H1 (cell line): ENCODE results near the gene CCL23. TPM values are rescaled to one million over a fixed set of nuclear protein-coding genes. Genes with fewer than 3 reads are reported as not detected.

Experiments
- CTCF ChIA-PET: fragments of 300-600 bp; sonication (Branson Sonifier 250); formaldehyde crosslinking; loops from one replicate; lab custom pipeline; 2021; ENCODE audit not compliant: partially characterized antibody; lab: Charles Lee
- POLR2A ChIA-PET: fragments of 300-600 bp; sonication (Branson Sonifier 250); formaldehyde crosslinking; loops from one replicate; lab custom pipeline; 2021; ENCODE audit warnings: inconsistent platforms; ENCODE audit not compliant: partially characterized antibody; lab: Charles Lee
- DNase-seq, 2 experiments: peaks; one replicate each; pipeline versions ENCODE4 v3.0.0 to v3.0.0-alpha.2; 2010 to 2022; ENCODE audit warnings: low spot score in 2 of 2, low read depth in 1 of 2, mixed read lengths in 1 of 2
- FAIRE-seq: peaks from 2 replicates; lab custom pipeline; 2011; peaks lifted over from hg19 to GRCh38; lab: Jason Lieb, UNC
- H2AFZ ChIP-seq: 2 replicates; pipeline ENCODE4 v1.8.1; 2012; ENCODE audit warnings: low read length, inconsistent platforms
- H2AK5ac ChIP-seq: 2 replicates; pipeline ENCODE4 v1.6.1; 2013; ENCODE audit warnings: low read depth, low read length
- H2BK120ac ChIP-seq: replicated peaks from 2 replicates; pipeline ENCODE3; 2013; ENCODE audit warnings: low read depth, low read length, inconsistent platforms
- H2BK12ac ChIP-seq: 2 replicates; pipeline ENCODE4 v1.6.1; 2013; ENCODE audit warnings: low read depth, low read length
- H2BK15ac ChIP-seq: 2 replicates; pipeline ENCODE4 v1.6.1; 2013; ENCODE audit warnings: low read length
- H2BK20ac ChIP-seq: 2 replicates; pipeline ENCODE4 v1.6.1; 2013; ENCODE audit warnings: low read length
- H2BK5ac ChIP-seq: 2 replicates; pipeline ENCODE4 v1.6.1; 2013; ENCODE audit warnings: low read depth, low read length
- H3K14ac ChIP-seq: 2 replicates; pipeline ENCODE4 v1.6.1; 2013; ENCODE audit warnings: inconsistent platforms; ENCODE audit not compliant: insufficient read length
- H3K18ac ChIP-seq: 2 replicates; pipeline ENCODE4 v1.6.1; 2013; ENCODE audit warnings: low read length; ENCODE audit errors: extremely low read depth
- H3K23ac ChIP-seq: 2 replicates; pipeline ENCODE4 v1.6.1; 2013; ENCODE audit warnings: inconsistent platforms; ENCODE audit not compliant: insufficient read length
- H3K23me2 ChIP-seq: 2 replicates; pipeline ENCODE4 v1.6.1; 2013; ENCODE audit warnings: low read depth, low read length
- H3K27ac ChIP-seq: 2 replicates; pipeline ENCODE4 v1.6.1; 2011; ENCODE audit warnings: low read depth, low read length, inconsistent platforms
- H3K27me3 ChIP-seq, 4 experiments: replicated peaks in 1 of 4; 1 replicate in 1 of 4; 2 replicates in 3 of 4; pipeline versions ENCODE4 v1.6.1 to v1.8.1; 2011 to 2013; ENCODE audit warnings: low read length in 3 of 4, mild to moderate bottlenecking in 3 of 4, inconsistent platforms in 2 of 4, mixed read lengths in 2 of 4, moderate library complexity in 1 of 4; ENCODE audit not compliant: control insufficient read depth in 3 of 4, insufficient read depth in 3 of 4; ENCODE audit errors: extremely low read depth in 1 of 4
- H3K36me3 ChIP-seq, 4 experiments: 2 replicates each; pipeline versions ENCODE4 v1.6.1 to v1.8.1; 2011 to 2013; ENCODE audit warnings: mild to moderate bottlenecking in 4 of 4, low read length in 3 of 4, moderate library complexity in 2 of 4, control low read depth in 1 of 4, inconsistent platforms in 1 of 4; ENCODE audit not compliant: insufficient read depth in 4 of 4, control insufficient read depth in 2 of 4
- H3K4ac ChIP-seq: replicated peaks from 2 replicates; pipeline ENCODE3; 2013; ENCODE audit warnings: low read length, low read depth, mixed read lengths, inconsistent platforms; ENCODE audit not compliant: insufficient read length
- H3K4me1 ChIP-seq, 4 experiments: replicated peaks in 1 of 4; 1 replicate in 1 of 4; 2 replicates in 3 of 4; pipeline versions ENCODE4 v1.6.1 to v1.8.1; 2011 to 2013; ENCODE audit warnings: low read length in 3 of 4, inconsistent platforms in 2 of 4, mixed read lengths in 1 of 4; ENCODE audit not compliant: insufficient read depth in 4 of 4, control insufficient read depth in 3 of 4
- H3K4me2 ChIP-seq, 2 experiments: 2 replicates each; pipeline versions ENCODE4 v1.6.1 to v1.8.1; 2011 to 2013; ENCODE audit warnings: low read depth in 2 of 2, low read length in 2 of 2, control low read depth in 1 of 2, inconsistent platforms in 1 of 2, mild to moderate bottlenecking in 1 of 2; ENCODE audit not compliant: insufficient read depth in 1 of 2
- H3K4me3 ChIP-seq, 4 experiments: fragments of 200-600, 300-600 bp in 1 of 4; sonication (generic), shearing (Covaris generic), sonication (Bioruptor Twin) in 1 of 4; 2 replicates each; pipeline versions ENCODE4 v1.5.1 to v1.8.1; 2011 to 2016; ENCODE audit warnings: low read length in 4 of 4, low read depth in 3 of 4, control low read depth in 2 of 4, inconsistent platforms in 2 of 4, mild to moderate bottlenecking in 2 of 4, mixed read lengths in 1 of 4, moderate library complexity in 1 of 4; ENCODE audit not compliant: insufficient read depth in 2 of 4; ENCODE audit errors: extremely low read depth in 1 of 4
- H3K56ac ChIP-seq: replicated peaks from 2 replicates; pipeline ENCODE3; 2013; ENCODE audit warnings: low read depth, mild to moderate bottlenecking, mixed read lengths, low read length, inconsistent platforms; ENCODE audit not compliant: insufficient read length
- H3K79me1 ChIP-seq: 2 replicates; pipeline ENCODE4 v1.6.1; 2013; ENCODE audit warnings: low read depth, low read length, control low read depth
- H3K79me2 ChIP-seq, 2 experiments: 2 replicates each; pipeline versions ENCODE4 v1.6.1 to v1.8.1; 2012 to 2013; ENCODE audit warnings: low read length in 2 of 2, mild to moderate bottlenecking in 2 of 2, inconsistent platforms in 1 of 2; ENCODE audit not compliant: insufficient read depth in 2 of 2, control insufficient read depth in 1 of 2
- H3K9ac ChIP-seq, 4 experiments: replicated peaks in 1 of 4; 1 replicate in 1 of 4; 2 replicates in 3 of 4; pipeline versions ENCODE4 v1.6.1 to v1.8.1; 2011 to 2013; ENCODE audit warnings: low read depth in 3 of 4, low read length in 3 of 4, control low read depth in 2 of 4, mild to moderate bottlenecking in 2 of 4, moderate library complexity in 2 of 4, inconsistent platforms in 1 of 4; ENCODE audit errors: extremely low read depth in 1 of 4
- H3K9me3 ChIP-seq, 2 experiments: 2 replicates each; pipeline versions ENCODE4 v1.6.1 to v1.8.1; 2012 to 2013; ENCODE audit warnings: mild to moderate bottlenecking in 2 of 2, moderate library complexity in 2 of 2, control low read depth in 1 of 2, inconsistent platforms in 1 of 2, low read depth in 1 of 2, low read length in 1 of 2, mixed read lengths in 1 of 2; ENCODE audit not compliant: insufficient read depth in 2 of 2
- H4K20me1 ChIP-seq, 2 experiments: replicated peaks in 1 of 2; 2 replicates each; pipeline versions ENCODE3 to v1.8.1; 2011 to 2013; ENCODE audit warnings: inconsistent platforms in 2 of 2, low read length in 2 of 2, mild to moderate bottlenecking in 1 of 2; ENCODE audit not compliant: insufficient read depth in 2 of 2, control insufficient read depth in 1 of 2
- H4K5ac ChIP-seq: 2 replicates; pipeline ENCODE4 v1.6.1; 2013; ENCODE audit warnings: low read length, low read depth, mixed read lengths, inconsistent platforms; ENCODE audit not compliant: insufficient read length
- H4K8ac ChIP-seq: 2 replicates; pipeline ENCODE4 v1.8.0; 2013; ENCODE audit warnings: mild to moderate bottlenecking, moderate library complexity, low read length, inconsistent platforms; ENCODE audit not compliant: insufficient read depth; ENCODE audit errors: extremely low read depth
- H4K91ac ChIP-seq: replicated peaks from 2 replicates; pipeline ENCODE3; 2013; ENCODE audit warnings: low read length, mixed read lengths, inconsistent platforms; ENCODE audit not compliant: insufficient read length
- ATF2 ChIP-seq: IDR thresholded peaks from 2 replicates; pipeline ENCODE4 v1.6.1; 2012; ENCODE audit warnings: low read length, inconsistent platforms
- ATF3 ChIP-seq: IDR thresholded peaks from 2 replicates; pipeline ENCODE4 v1.6.1; 2011; ENCODE audit warnings: low read depth, mild to moderate bottlenecking, low read length; ENCODE audit not compliant: insufficient read depth
- BRCA1 ChIP-seq: IDR thresholded peaks from 2 replicates; pipeline ENCODE4 v1.6.1; 2012; ENCODE audit warnings: low read depth, low read length, improper control_type of control experiment
- FOSL1 ChIP-seq: IDR thresholded peaks from 2 replicates; pipeline ENCODE4 v1.6.1; 2011; ENCODE audit warnings: mild to moderate bottlenecking, low read depth, low read length, moderate library complexity; ENCODE audit not compliant: insufficient read depth
- GABPA ChIP-seq: IDR thresholded peaks from 2 replicates; pipeline ENCODE4 v1.6.1; 2011; ENCODE audit warnings: mild to moderate bottlenecking, low read length, moderate library complexity, borderline replicate concordance; ENCODE audit not compliant: insufficient read depth
- JUND ChIP-seq: IDR thresholded peaks from 2 replicates; pipeline ENCODE4 v1.6.1; 2011; ENCODE audit warnings: mild to moderate bottlenecking, improper control_type of control experiment, low read length
- MAFK ChIP-seq: IDR thresholded peaks from 2 replicates; pipeline ENCODE4 v1.6.1; 2012; ENCODE audit warnings: low read depth, mild to moderate bottlenecking, improper control_type of control experiment, low read length
- NRF1 ChIP-seq: IDR thresholded peaks from 2 replicates; pipeline ENCODE4 v1.6.1; 2011; ENCODE audit warnings: mild to moderate bottlenecking, low read depth, low read length, improper control_type of control experiment
- RBBP5 ChIP-seq: IDR thresholded peaks from 2 replicates; pipeline ENCODE4 v1.7.1; 2012; ENCODE audit warnings: low read depth, mild to moderate bottlenecking, inconsistent platforms, low read length, moderate library complexity, borderline replicate concordance
- SP4 ChIP-seq: IDR thresholded peaks from 2 replicates; pipeline ENCODE4 v1.6.1; 2012; ENCODE audit warnings: low read length, inconsistent platforms
- TAF7 ChIP-seq: optimal IDR thresholded peaks from 2 replicates; pipeline ENCODE3; 2011; ENCODE audit warnings: low read depth, mild to moderate bottlenecking, inconsistent platforms, low read length, moderate library complexity, borderline replicate concordance
- TEAD4 ChIP-seq: IDR thresholded peaks from 2 replicates; pipeline ENCODE4 v1.6.1; 2012; ENCODE audit warnings: low read depth, low read length, inconsistent platforms, mixed read lengths
- YY1 ChIP-seq: IDR thresholded peaks from 2 replicates; pipeline ENCODE4 v1.6.1; 2011; ENCODE audit warnings: low read depth, mild to moderate bottlenecking, low read length
- WGBS, 2 experiments: shearing (Covaris generic) in 1 of 2; methylation state at CpG; one replicate each; pipeline versions ENCODE4 v1.1.6 to v1.1.7; 2013 to 2015; ENCODE audit warnings: low lambda C conversion rate in 2 of 2, mixed read lengths in 2 of 2, inconsistent platforms in 1 of 2, low coverage in 1 of 2, missing lambda C conversion rate in 1 of 2; ENCODE audit not compliant: insufficient replicate concordance in 2 of 2, insufficient coverage in 1 of 2, insufficient read length in 1 of 2; ENCODE audit errors: extremely low coverage in 1 of 2, missing lambda C conversion rate in 1 of 2; 5-methylcytosine and 5-hydroxymethylcytosine counted together
- polyA plus RNA-seq, 7 experiments: library from polyadenylated mRNA; depleted of rRNA in 3 of 7; stranded (reverse) in 5 of 7; unstranded in 2 of 7; fragments of >200 nt in 5 of 7; fragments of 200-250 nt in 2 of 7; gene quantifications; 1 replicate in 5 of 7; 2 replicates in 1 of 7; 4 replicates in 1 of 7; pipeline versions ENCODE4 v1.2.1 to v1.2.3, GENCODE V29; 2011 to 2013; ENCODE audit warnings: missing spikeins in 2 of 7, mixed read lengths in 2 of 7
- total RNA-seq: library from RNA; stranded (reverse); fragmentation: NEBNext Ultra II Directional; extraction: Animal tissue kit (Norgen Biotek cat#: 25700); gene quantifications from 2 replicates; pipeline ENCODE4 v1.2.1, GENCODE V29; 2021

The CCL23 gene
- total and polyA plus RNA-seq, 2 of the 8 experiments (the other 6 are each of a cell fraction or from before 2014, with no cell fraction given) = not detected

GRCh38 chr17:35986643-35987042 is 31.1 kb downstream of the CCL23 start, which contains the start of gene CCL14:
Gene CCL14, minus strand, starts transcription at chr17:35986729. Its CDS starts 80 bp downstream, at chr17:35986649.
- Histone ChIP-seq H3K27ac (no peak within 1 kb of the TSS), H2BK15ac (no peak within 1 kb of the TSS), H3K18ac (no peak within 1 kb of the TSS), H3K27me3 (no peaks in the 10 kb centered on the region), H4K8ac (no peak within 1 kb of the TSS), H4K91ac (no peak within 1 kb of the TSS), H2BK5ac (no peak within 1 kb of the TSS), H3K4ac (no peak within 1 kb of the TSS), H3K23me2 (no peaks in the 10 kb centered on the region), H2AFZ (no peak within 1 kb of the TSS), H3K9ac (no peak within 1 kb of the TSS), H2AK5ac (no peak within 1 kb of the TSS), H3K9me3 (no peaks in the 10 kb centered on the region), H3K79me1 (no peaks in the 10 kb centered on the region), H3K23ac (no peak within 1 kb of the TSS), H3K4me3 (no peak within 1 kb of the TSS), H3K56ac (no peak within 1 kb of the TSS), H3K14ac (no peak within 1 kb of the TSS), H3K4me2 (no peak within 1 kb of the TSS), H3K4me1 (no peaks in the 10 kb centered on the region), H2BK20ac (no peak within 1 kb of the TSS), H3K36me3 (no peaks in the 10 kb centered on the region), H3K79me2 (no peaks in the 10 kb centered on the region), H4K20me1 (no peaks in the 10 kb centered on the region), H2BK120ac (no peak within 1 kb of the TSS), H2BK12ac (no peak within 1 kb of the TSS), H4K5ac (no peak within 1 kb of the TSS)
- FAIRE-seq (no peak), DNase-seq (no peak)
- WGBS, 2 experiments = 82% methylated on average over 1 of the region's 1 CpG; no CpG with 5 or more reads in 1 of the 2 experiments
- CTCF ChIA-PET = interaction anchor here (0.9 to 1.4 kb wide), 2 partner anchors 11 to 163 kb away, joined by 4 to 5 read pairs; no protein-coding TSS in a partner anchor
- POLR2A ChIA-PET = no interaction called here
- TF ChIP-seq FOSL1 (no peak), GABPA (no peak), BRCA1 (no peak), RBBP5 (no peak), TEAD4 (no peak), TAF7 (no peak), SP4 (no peak), MAFK (no peak), ATF3 (no peak), NRF1 (no peak), YY1 (no peak), ATF2 (no peak), JUND (no peak)
